Pancreas (tissue), 10 donors: ENCODE results near the gene CASQ2. TPM values are rescaled to one million over a fixed set of nuclear protein-coding genes. Genes with fewer than 3 reads are reported as not detected.
A peak's percentile ranks its signal among the peaks of the same experiment; 100 is the strongest.

Experiments used
- ATAC-seq, 4 donors: fragments of 200-7000 bp; cut with Tn5 transposase; one replicate each; pipeline versions ENCODE4 v1.8.0 to v1.9.1; 2020; ENCODE audit warnings: mild to moderate bottlenecking in 4 of 4, moderate library complexity in 4 of 4
- DNase-seq, 6 donors: peaks; one replicate each; pipeline ENCODE4 v3.0.0-alpha.2; 2020
- FAIRE-seq: peaks from 2 replicates; lab custom pipeline; 2012; peaks lifted over from hg19 to GRCh38; lab: Jason Lieb, UNC
- H3K27ac ChIP-seq, 4 donors: fragments of 200-600 bp; sonication (generic); 1 replicate in 3 of 4; 2 replicates in 1 of 4; pipeline versions ENCODE4 v1.5.0 to v1.8.0; 2020
- H3K27me3 ChIP-seq, 4 donors: fragments of 200-600 bp; one replicate each; pipeline ENCODE4 v1.8.0; 2021
- H3K36me3 ChIP-seq, 3 donors: fragments of 200-600 bp; sonication (generic) in 1 of 3; one replicate each; pipeline versions ENCODE4 v1.5.0 to v1.8.0; 2020 to 2021
- H3K4me1 ChIP-seq, 3 donors: fragments of 200-600 bp; one replicate each; pipeline ENCODE4 v1.8.0; 2021
- H3K4me3 ChIP-seq, 4 donors: fragments of 200-600 bp; sonication (generic) in 2 of 4; one replicate each; pipeline versions ENCODE4 v1.5.0 to v1.8.0; 2020 to 2021
- H3K9me3 ChIP-seq, 4 donors: fragments of 200-600 bp; one replicate each; pipeline ENCODE4 v1.8.0; 2021
- WGBS, 2 donors: extraction: QIAGEN DNeasy Blood & Tissue Kit; methylation state at CpG; one replicate each; pipeline ENCODE4 v1.1.7; 2013; 5-methylcytosine and 5-hydroxymethylcytosine counted together
- intact Hi-C, 3 donors: fragments of 100-400 bp; cut with DNase I; formaldehyde crosslinking; loops; one replicate each; pipeline versions ENCODE4 v1.11.1 to v1.14.2; 2022
- polyA plus RNA-seq, 2 donors: library from polyadenylated mRNA; stranded (reverse); fragments of 200-250 nt; gene quantifications; one replicate each; pipeline ENCODE4 v1.2.3, GENCODE V29; 2013
- total RNA-seq, 6 donors: library from RNA; stranded (reverse); fragmentation: NEBNext Ultra II Directional in 4 of 6; extraction: Animal tissue kit (Norgen Biotek cat#: 25700) in 4 of 6; gene quantifications; one replicate each; pipeline versions ENCODE4 v1.2.1 to v1.2.4, GENCODE V29; 2021 to 2023
- TF ChIP-seq, protein P1 (sequence below), 4 donors: fragments of 200-600 bp; sonication (generic) in 3 of 4; IDR thresholded peaks; one replicate each; pipeline versions ENCODE4 v1.5.0 to v1.8.0; 2021; ENCODE audit warnings: antibody characterized with exemption in 4 of 4
- donor health status: healthy with polysubstance abuse.
- donor health status: DM: no; HTN: no; CAD: no; lungs with moderate emphysema.
- donor health status: DM: no; HTN: no; CAD: no.
- donor health status: control.
- donor health status: control.
- donor health status: Bipolar disorder and iron deficiency.
- donor health status: DM: yes; HTN: yes; CAD: no.
- donor health status: DM: no; HTN: no; CAD: no.
- donor health status: DM: no; HTN: no; CAD: no.
- donor health status: DM: yes; HTN: yes; CAD: no.

Gene CASQ2
- total and polyA plus RNA-seq, 8 donors: 0.09 to 1.2 (median 0.34) TPM; not detected in 1

DNA sequence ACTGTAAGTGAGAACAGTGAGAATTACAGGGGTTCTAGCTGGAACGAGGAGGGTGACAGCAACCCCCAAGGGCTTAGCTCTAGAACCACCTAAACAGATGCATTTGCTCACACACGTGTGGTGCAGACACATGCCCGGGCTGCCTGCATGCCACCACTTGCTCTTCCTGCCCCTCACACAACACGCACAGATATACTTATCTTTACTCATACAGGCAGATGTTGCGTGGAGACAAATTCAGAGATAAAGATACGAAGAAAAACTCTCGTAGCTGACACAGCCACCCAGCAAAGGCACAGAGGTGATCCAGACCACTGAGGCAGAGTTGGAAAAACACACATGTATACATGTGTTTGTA lies 113.2 kb downstream of the CASQ2 start:
- H3K27me3 ChIP-seq: no peaks in the 10 kb centered on the region
- H3K4me1 ChIP-seq: peaks cover 0 to 20% (median 2%) of the 10 kb centered on the region in 3 donors
- TF ChIP-seq, protein P1, sequence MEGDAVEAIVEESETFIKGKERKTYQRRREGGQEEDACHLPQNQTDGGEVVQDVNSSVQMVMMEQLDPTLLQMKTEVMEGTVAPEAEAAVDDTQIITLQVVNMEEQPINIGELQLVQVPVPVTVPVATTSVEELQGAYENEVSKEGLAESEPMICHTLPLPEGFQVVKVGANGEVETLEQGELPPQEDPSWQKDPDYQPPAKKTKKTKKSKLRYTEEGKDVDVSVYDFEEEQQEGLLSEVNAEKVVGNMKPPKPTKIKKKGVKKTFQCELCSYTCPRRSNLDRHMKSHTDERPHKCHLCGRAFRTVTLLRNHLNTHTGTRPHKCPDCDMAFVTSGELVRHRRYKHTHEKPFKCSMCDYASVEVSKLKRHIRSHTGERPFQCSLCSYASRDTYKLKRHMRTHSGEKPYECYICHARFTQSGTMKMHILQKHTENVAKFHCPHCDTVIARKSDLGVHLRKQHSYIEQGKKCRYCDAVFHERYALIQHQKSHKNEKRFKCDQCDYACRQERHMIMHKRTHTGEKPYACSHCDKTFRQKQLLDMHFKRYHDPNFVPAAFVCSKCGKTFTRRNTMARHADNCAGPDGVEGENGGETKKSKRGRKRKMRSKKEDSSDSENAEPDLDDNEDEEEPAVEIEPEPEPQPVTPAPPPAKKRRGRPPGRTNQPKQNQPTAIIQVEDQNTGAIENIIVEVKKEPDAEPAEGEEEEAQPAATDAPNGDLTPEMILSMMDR (IDR thresholded peaks at IDR 0.05): no peak
- no peaks in the 10 kb centered on the region for H3K9me3 ChIP-seq
- FAIRE-seq (no peak), ATAC-seq (peak in 1 of 4 donors; percentile 5), DNase-seq (no peak)
- WGBS, 2 donors: 58 to 71% methylated on average over 7 of the region's 7 CpGs
- intact Hi-C loops: no loop called here
- no peaks in the 10 kb centered on the region for H3K36me3 ChIP-seq
- peak overlapping the region in 2 of 4 donors; percentile 26 to 28 for H3K27ac ChIP-seq
- H3K4me3 ChIP-seq: no peak overlapping the region

DNA sequence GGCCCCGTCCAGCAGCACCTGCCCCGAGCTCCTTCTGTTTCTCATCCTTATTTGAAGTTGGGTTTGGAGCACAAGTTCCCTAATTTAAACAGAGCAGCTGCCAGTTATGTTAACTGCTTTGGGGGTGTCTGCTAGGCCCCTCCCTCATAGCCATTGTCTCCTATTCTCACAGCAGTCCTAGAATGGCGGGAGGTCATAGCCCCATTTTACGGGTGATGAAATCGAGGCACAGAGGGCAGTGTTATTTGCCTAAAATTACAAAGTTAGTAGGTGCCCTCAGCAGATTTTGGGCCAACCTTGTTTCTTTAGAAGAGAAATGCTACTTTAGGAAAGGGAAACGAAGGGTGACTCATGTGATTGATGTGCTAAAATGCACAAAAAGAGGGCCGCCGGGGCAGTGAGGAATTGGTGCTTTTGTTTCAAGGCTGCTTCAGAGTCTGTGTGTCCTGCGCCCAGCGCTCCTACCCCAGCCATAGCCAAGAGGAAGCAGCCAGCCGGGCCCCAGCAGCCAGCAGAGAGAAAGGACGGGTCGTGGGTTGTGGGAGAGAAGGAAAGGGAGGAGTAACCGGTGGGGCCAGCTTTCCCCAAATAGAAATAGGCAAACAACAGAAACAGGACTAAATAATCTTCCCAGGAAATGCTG lies 113.7 kb downstream of the CASQ2 start:
- Histone ChIP-seq H3K36me3 (no peaks in the 10 kb centered on the region), H3K4me3 (no peak overlapping the region), H3K4me1 (peaks cover 4 to 25% (median 7%) of the 10 kb centered on the region in 3 donors), H3K27ac (peak overlapping the region in 2 of 4 donors; percentile 26 to 28), H3K9me3 (no peaks in the 10 kb centered on the region), H3K27me3 (no peaks in the 10 kb centered on the region)
- FAIRE-seq: no peak
- DNase-seq: peak in 1 of 6 donors; percentile 18
- TF ChIP-seq, protein P1 (IDR thresholded peaks at IDR 0.05): no peak
- ATAC-seq: peak; percentile 45 to 61 (median 56)
- intact Hi-C loops: no loop called here
- 45 to 64% methylated on average over 14 of the region's 14 CpGs for WGBS, 2 donors

DNA sequence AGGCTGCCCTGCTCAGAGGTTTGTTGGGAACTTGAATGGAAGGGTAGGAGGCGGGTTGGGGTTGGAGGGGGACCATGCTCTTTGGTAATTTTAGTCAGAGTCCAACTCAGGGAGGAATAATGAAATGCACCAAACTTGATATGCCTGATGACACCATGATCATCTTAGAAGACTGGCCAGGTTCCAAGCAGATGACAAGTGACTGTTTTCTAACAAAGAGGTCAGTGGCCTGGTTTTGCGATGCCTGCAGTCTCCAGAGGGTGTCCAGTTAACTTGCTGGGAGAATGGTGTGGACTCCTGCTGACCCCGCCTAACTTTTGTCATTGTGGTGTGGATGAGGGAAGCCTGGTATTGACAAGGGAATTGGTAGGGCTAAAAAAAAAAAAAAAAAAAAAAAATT lies 114.4 kb downstream of the CASQ2 start:
- no peaks in the 10 kb centered on the region for H3K9me3 ChIP-seq
- TF ChIP-seq, protein P1 (IDR thresholded peaks at IDR 0.05): no peak
- no peaks in the 10 kb centered on the region for H3K27me3 ChIP-seq
- intact Hi-C loops: no loop called here
- H3K4me3 ChIP-seq: no peak overlapping the region
- DNase-seq (no peak), FAIRE-seq (no peak), ATAC-seq (no peak)
- 96 to 97% methylated on average over 3 of the region's 3 CpGs for WGBS, 2 donors
- H3K4me1 ChIP-seq: peaks cover 6 to 27% (median 8%) of the 10 kb centered on the region in 3 donors
- no peaks in the 10 kb centered on the region for H3K36me3 ChIP-seq
- no peak overlapping the region for H3K27ac ChIP-seq

DNA sequence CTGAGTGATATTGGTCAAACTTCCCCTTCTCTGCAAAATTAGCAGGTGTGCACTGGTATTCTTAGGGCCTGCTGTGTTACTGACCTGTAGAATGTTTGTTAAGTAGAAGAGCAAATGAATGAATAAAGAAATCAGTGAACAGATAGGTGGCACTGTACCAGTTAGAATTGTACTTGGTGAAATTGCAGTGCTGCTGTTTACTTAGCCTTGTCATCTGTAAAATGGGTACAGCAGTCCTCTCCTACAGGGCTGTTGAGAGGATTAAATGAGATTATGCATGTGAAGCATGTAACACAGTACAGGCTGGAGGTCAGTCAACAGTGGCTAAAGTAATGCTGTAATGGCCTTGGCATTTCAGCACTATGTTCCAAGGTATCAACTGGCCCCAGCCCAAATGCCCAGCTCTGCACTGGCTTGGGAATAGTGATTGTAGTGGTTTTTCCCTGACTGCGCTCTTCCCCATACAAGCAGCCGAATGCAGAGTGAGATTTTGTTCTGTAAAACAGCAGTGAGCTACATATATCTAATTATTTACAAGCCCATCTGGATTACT lies 116.2 kb downstream of the CASQ2 start:
- 66 to 67% methylated on average over 2 of the region's 2 CpGs for WGBS, 2 donors
- no peaks in the 10 kb centered on the region for H3K27me3 ChIP-seq
- intact Hi-C loops: no loop called here
- FAIRE-seq: no peak
- peak in 2 of 4 donors; percentile 39 to 46 for ATAC-seq
- no peak overlapping the region for H3K27ac ChIP-seq
- no peak overlapping the region for H3K4me3 ChIP-seq
- H3K9me3 ChIP-seq: no peaks in the 10 kb centered on the region
- no peaks in the 10 kb centered on the region for H3K36me3 ChIP-seq
- peak in 1 of 6 donors; percentile 16 for DNase-seq
- TF ChIP-seq, protein P1 (IDR thresholded peaks at IDR 0.05): no peak
- H3K4me1 ChIP-seq: peaks cover 5 to 23% (median 6%) of the 10 kb centered on the region in 3 donors

DNA sequence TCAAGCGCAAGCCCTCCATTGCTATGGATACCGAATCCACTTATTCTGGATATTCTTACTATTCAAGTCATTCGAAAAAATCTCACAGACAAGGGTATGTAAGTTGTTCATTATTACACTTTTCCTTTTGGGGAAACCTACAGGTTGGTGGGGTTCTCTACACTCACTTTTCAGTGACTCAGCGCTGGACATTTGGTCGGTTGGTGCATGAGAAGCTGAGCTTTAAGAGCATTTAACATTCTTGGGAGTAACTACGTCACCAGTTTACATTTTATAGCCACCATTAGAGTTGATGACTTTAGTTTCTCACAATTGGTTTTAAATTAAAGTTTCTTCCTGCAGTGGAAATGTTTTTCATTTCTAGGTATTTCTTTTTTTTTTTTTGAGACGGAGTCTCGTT lies 117.1 kb downstream of the CASQ2 start:
- Histone ChIP-seq H3K27me3 (no peaks in the 10 kb centered on the region), H3K36me3 (no peaks in the 10 kb centered on the region), H3K4me3 (no peak overlapping the region), H3K9me3 (no peaks in the 10 kb centered on the region), H3K4me1 (peaks cover 5 to 29% (median 6%) of the 10 kb centered on the region in 3 donors), H3K27ac (no peak overlapping the region)
- DNase-seq: no peak
- TF ChIP-seq, protein P1 (IDR thresholded peaks at IDR 0.05): no peak
- 94 to 97% methylated on average over 8 of the region's 8 CpGs for WGBS, 2 donors
- FAIRE-seq: no peak
- ATAC-seq: no peak
- intact Hi-C loops: no loop called here
